ENCODE results near the gene FILIP1L. TPM values are rescaled to one million over a fixed set of nuclear protein-coding genes. Genes with fewer than 3 reads are reported as not detected.

The FILIP1L gene
- polyA plus RNA-seq, 1 experiment: 31.2 TPM

GRCh38 chr3:99940350-99940749 lies 174.0 kb downstream of the FILIP1L start:
- Histone ChIP-seq H3K36me3 (ENCODE audit: control insufficient read depth, insufficient read depth, low read length) (no peaks in the 10 kb centered on the region), H3K27me3 (ENCODE audit: control insufficient read depth, insufficient read depth, low read length) (no peaks in the 10 kb centered on the region), H3K4me3 (ENCODE audit: low read depth, low read length) (no peak overlapping the region)
- ChIA-PET CTCF (interaction anchor here (1.5 kb wide), 1 partner anchor 11 kb away, joined by 4 read pairs; no protein-coding TSS in a partner anchor), POLR2A (no interaction called here)
- TF ChIP-seq CTCF (IDR thresholded peaks at IDR 0.05; ENCODE audit: insufficient read depth, low read depth, low read length): no peak
- no peak for DNase-seq (ENCODE audit: low read depth)

GRCh38 chr3:99939876-99940275 lies 174.4 kb downstream of the FILIP1L start:
- TF ChIP-seq CTCF (IDR thresholded peaks at IDR 0.05; ENCODE audit: insufficient read depth, low read depth, low read length): no peak
- ChIA-PET POLR2A (no interaction called here), CTCF (interaction anchor here (1.5 kb wide), 1 partner anchor 12 kb away, joined by 4 read pairs; no protein-coding TSS in a partner anchor)
- Histone ChIP-seq H3K36me3 (ENCODE audit: control insufficient read depth, insufficient read depth, low read length) (no peaks in the 10 kb centered on the region), H3K4me3 (ENCODE audit: low read depth, low read length) (no peak overlapping the region), H3K27me3 (ENCODE audit: control insufficient read depth, insufficient read depth, low read length) (no peaks in the 10 kb centered on the region)
- DNase-seq (ENCODE audit: low read depth): no peak

GRCh38 chr3:99938270-99938911 lies 175.9 kb downstream of the FILIP1L start:
- ChIA-PET POLR2A (interaction anchor here (0.7 kb wide), 2 partner anchors 103 to 808 kb away, joined by 5 to 6 read pairs; no protein-coding TSS in a partner anchor), CTCF (interaction anchor here (0.5 to 1.3 kb wide), 7 partner anchors 12 to 218 kb away, joined by 3 to 4 read pairs (median 3); no protein-coding TSS in a partner anchor)

GRCh38 chr3:99934975-99935797 lies 179.1 kb downstream of the FILIP1L start:
- Histone ChIP-seq H3K27me3 (ENCODE audit: control insufficient read depth, insufficient read depth, low read length) (no peaks in the 10 kb centered on the region), H3K36me3 (ENCODE audit: control insufficient read depth, insufficient read depth, low read length) (no peaks in the 10 kb centered on the region), H3K4me3 (ENCODE audit: low read depth, low read length) (no peak overlapping the region)
- no peak for TF ChIP-seq CTCF (IDR thresholded peaks at IDR 0.05; ENCODE audit: insufficient read depth, low read depth, low read length)
- ChIA-PET CTCF (no interaction called here), POLR2A (interaction anchor here (0.6 kb wide), 1 partner anchor 10 kb away, joined by 3 read pairs; no protein-coding TSS in a partner anchor)
- DNase-seq (ENCODE audit: low read depth): no peak

More at GRCh38 chr3:99938270-99938911, 175.9 kb downstream of the FILIP1L start:
- no peak for TF ChIP-seq CTCF (IDR thresholded peaks at IDR 0.05; ENCODE audit: insufficient read depth, low read depth, low read length)
- Histone ChIP-seq H3K36me3 (ENCODE audit: control insufficient read depth, insufficient read depth, low read length) (no peaks in the 10 kb centered on the region), H3K4me3 (ENCODE audit: low read depth, low read length) (no peak overlapping the region), H3K27me3 (ENCODE audit: control insufficient read depth, insufficient read depth, low read length) (no peaks in the 10 kb centered on the region)
- DNase-seq (ENCODE audit: low read depth): no peak
